Neuronal stem cell (in vitro differentiated cells): Measurements from ENCODE around the gene TRMT1.

ENCODE experiments used
- DNase-seq: peaks from one replicate; pipeline ENCODE4 v3.0.0-alpha.2; 2013; ENCODE audit warnings: low spot score
- H2AFZ ChIP-seq: one replicate; pipeline ENCODE4 v1.6.1; 2013; ENCODE audit warnings: mild to moderate bottlenecking, low read length, inconsistent platforms
- H2AK5ac ChIP-seq: 2 replicates; pipeline ENCODE4 v1.6.1; 2013; ENCODE audit warnings: low read depth, mild to moderate bottlenecking, inconsistent platforms, low read length, moderate library complexity, mixed read lengths
- H2BK120ac ChIP-seq: 2 replicates; pipeline ENCODE4 v1.6.1; 2013; ENCODE audit warnings: low read depth, mild to moderate bottlenecking, inconsistent platforms, low read length, moderate library complexity, mixed read lengths
- H2BK12ac ChIP-seq: one replicate; pipeline ENCODE4 v1.6.1; 2013; ENCODE audit warnings: low read length, inconsistent platforms
- H2BK15ac ChIP-seq: 2 replicates; pipeline ENCODE4 v1.6.1; 2013; ENCODE audit warnings: mild to moderate bottlenecking, low read length, inconsistent platforms, mixed read lengths
- H2BK5ac ChIP-seq: one replicate; pipeline ENCODE4 v1.6.1; 2013; ENCODE audit warnings: inconsistent platforms, mild to moderate bottlenecking, low read length, moderate library complexity
- H3K14ac ChIP-seq: one replicate; pipeline ENCODE4 v1.6.1; 2013; ENCODE audit warnings: low read length, inconsistent platforms
- H3K18ac ChIP-seq: 2 replicates; pipeline ENCODE4 v1.6.1; 2013; ENCODE audit warnings: low read length, inconsistent platforms
- H3K23ac ChIP-seq: 2 replicates; pipeline ENCODE4 v1.6.1; 2013; ENCODE audit warnings: low read depth, mild to moderate bottlenecking, mixed read lengths, low read length, inconsistent platforms; ENCODE audit not compliant: poor library complexity
- H3K27ac ChIP-seq: replicated peaks from 3 replicates; pipeline ENCODE4 v1.5.1; 2013; ENCODE audit warnings: low read length, inconsistent platforms
- H3K27me3 ChIP-seq, 3 experiments: 2 replicates each; pipeline ENCODE4 v1.6.1; 2013; ENCODE audit warnings: low read length in 3 of 3, mild to moderate bottlenecking in 2 of 3, inconsistent platforms in 1 of 3, low read depth in 1 of 3, mixed read lengths in 1 of 3, moderate library complexity in 1 of 3; ENCODE audit not compliant: control insufficient read depth in 3 of 3, insufficient read depth in 3 of 3
- H3K36me3 ChIP-seq, 2 donors: replicated peaks in 1 of 2; 2 replicates each; pipeline ENCODE4 v1.6.1; 2013; ENCODE audit warnings: low read length in 2 of 2; ENCODE audit not compliant: control insufficient read depth in 2 of 2, insufficient read depth in 2 of 2
- H3K4ac ChIP-seq: 2 replicates; pipeline ENCODE4 v1.6.1; 2013; ENCODE audit warnings: inconsistent platforms, mild to moderate bottlenecking, low read length, moderate library complexity
- H3K4me1 ChIP-seq, 2 donors: 1 replicate in 1 of 2; 2 replicates in 1 of 2; pipeline ENCODE4 v1.6.1; 2013; ENCODE audit warnings: low read length in 2 of 2, low read depth in 1 of 2; ENCODE audit not compliant: control insufficient read depth in 2 of 2, insufficient read depth in 1 of 2
- H3K4me2 ChIP-seq: one replicate; pipeline ENCODE4 v1.6.1; 2013; ENCODE audit warnings: mild to moderate bottlenecking, low read length, inconsistent platforms; ENCODE audit not compliant: insufficient read depth, poor library complexity, severe bottlenecking
- H3K4me3 ChIP-seq, 2 donors: 2 replicates each; pipeline ENCODE4 v1.5.1; 2013; ENCODE audit warnings: low read length in 2 of 2, mild to moderate bottlenecking in 2 of 2, inconsistent platforms in 1 of 2, moderate library complexity in 1 of 2
- H3K79me1 ChIP-seq: one replicate; pipeline ENCODE4 v1.6.1; 2013; ENCODE audit warnings: low read depth, mild to moderate bottlenecking, inconsistent platforms, low read length, moderate library complexity
- H3K9ac ChIP-seq: one replicate; pipeline ENCODE4 v1.6.1; 2013; ENCODE audit warnings: mild to moderate bottlenecking, low read depth, low read length, inconsistent platforms; ENCODE audit not compliant: poor library complexity
- H3K9me3 ChIP-seq, 2 donors: replicated peaks in 1 of 2; 2 replicates each; pipeline versions ENCODE3 to v1.6.1; 2013; ENCODE audit warnings: low read length in 2 of 2, mild to moderate bottlenecking in 2 of 2, inconsistent platforms in 1 of 2, low read depth in 1 of 2, mixed read lengths in 1 of 2, moderate library complexity in 1 of 2; ENCODE audit not compliant: control insufficient read depth in 2 of 2, insufficient read depth in 1 of 2
- H4K8ac ChIP-seq: one replicate; pipeline ENCODE4 v1.6.1; 2013; ENCODE audit warnings: low read depth, mild to moderate bottlenecking, inconsistent platforms, low read length, moderate library complexity
- H4K91ac ChIP-seq: one replicate; pipeline ENCODE4 v1.6.1; 2013; ENCODE audit warnings: low read length, low read depth, mild to moderate bottlenecking, inconsistent platforms; ENCODE audit not compliant: poor library complexity
- WGBS, 2 donors: extraction: QIAGEN DNeasy Blood & Tissue Kit; methylation state at CpG; one replicate each; pipeline ENCODE4 v1.1.7; 2013; ENCODE audit warnings: missing lambda C conversion rate in 2 of 2, mixed read lengths in 1 of 2; ENCODE audit not compliant: insufficient read length in 2 of 2, insufficient replicate concordance in 1 of 2; ENCODE audit errors: extremely low coverage in 2 of 2; 5-methylcytosine and 5-hydroxymethylcytosine counted together

TRMT1 gene

DNA sequence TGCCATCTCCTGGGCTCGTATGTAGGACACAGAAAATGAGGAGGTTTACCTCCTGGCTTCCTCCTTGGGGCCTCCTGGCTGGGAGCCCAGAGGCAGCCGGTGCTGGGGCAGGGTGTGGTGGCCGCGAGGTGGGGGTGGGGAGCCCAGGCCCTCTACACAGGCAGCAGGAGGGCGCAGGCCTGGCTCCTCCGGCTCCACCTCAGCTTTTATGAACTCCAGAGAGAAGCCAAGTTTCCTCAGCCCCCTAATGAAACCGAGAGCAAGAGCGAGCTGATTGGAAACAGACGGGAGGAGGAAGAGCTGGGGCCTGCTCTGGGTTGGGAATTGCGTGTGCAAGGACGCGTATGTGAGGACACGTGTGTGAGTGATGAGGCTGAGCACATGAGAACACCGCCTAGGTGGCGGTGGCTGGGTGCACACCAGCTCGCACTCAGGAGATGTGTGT is 37.0 kb downstream of the TRMT1 start:
- Histone ChIP-seq H3K4ac (no peak overlapping the region), H2BK120ac (no peak overlapping the region), H3K4me2 (no peak overlapping the region), H3K18ac (peak overlapping the region; percentile 45), H2AFZ (no peak overlapping the region), H2AK5ac (peak overlapping the region; percentile 82), H3K4me1 (peaks cover 7 to 17% of the 10 kb centered on the region in 2 donors), H3K27ac (no peak overlapping the region), H2BK12ac (no peak overlapping the region), H3K4me3 (no peak overlapping the region), H3K27me3 (peaks cover 0 to 92% (median 2%) of the 10 kb centered on the region in 3 experiments), H3K14ac (no peak overlapping the region), H2BK5ac (no peak overlapping the region), H4K8ac (no peak overlapping the region), H3K23ac (no peak overlapping the region), H4K91ac (no peak overlapping the region), H3K36me3 (no peaks in the 10 kb centered on the region), H2BK15ac (peak overlapping the region; percentile 76), H3K79me1 (no peaks in the 10 kb centered on the region), H3K9me3 (no peaks in the 10 kb centered on the region), H3K9ac (no peak overlapping the region)
- DNase-seq = no peak
- no CpG with 5 or more reads among the region's 16 CpGs for WGBS, 2 donors

DNA sequence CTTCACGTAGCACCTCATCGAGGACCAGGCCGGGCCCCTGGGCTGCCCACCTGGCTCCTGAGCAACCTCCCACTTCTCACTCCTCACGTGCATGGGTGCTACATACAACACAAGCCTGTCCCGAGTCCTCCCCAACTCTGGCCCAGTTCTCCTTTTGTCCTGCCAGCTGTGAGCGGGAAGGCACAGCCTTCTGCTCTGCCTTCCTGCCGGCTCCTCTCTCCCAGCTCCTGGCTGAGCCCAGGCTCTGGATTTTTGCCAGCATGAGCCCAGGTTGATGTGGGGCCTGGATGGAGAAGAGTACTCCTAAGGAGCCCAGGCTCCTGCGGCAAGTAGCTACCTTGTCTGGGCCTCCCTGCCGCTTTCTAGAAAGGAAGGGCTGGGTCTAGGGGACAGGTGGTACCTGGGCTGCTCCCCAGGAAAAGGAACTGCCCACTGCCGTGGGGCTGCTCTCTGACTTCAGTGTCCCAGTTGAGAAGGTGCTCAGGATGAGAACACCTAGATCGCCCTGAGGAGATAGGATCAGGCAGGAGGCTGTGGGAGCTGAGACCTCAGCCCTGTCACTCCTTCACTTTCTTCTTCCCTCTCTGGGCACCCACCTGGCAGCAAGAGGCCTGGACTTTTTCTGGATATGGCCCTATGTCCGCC is 37.5 kb downstream of the TRMT1 start:
- Histone ChIP-seq H4K91ac (no peak overlapping the region), H4K8ac (no peak overlapping the region), H2BK5ac (no peak overlapping the region), H2AK5ac (peak overlapping the region; percentile 82), H2BK15ac (peak overlapping the region; percentile 76), H2BK120ac (peak overlapping the region; percentile 97), H3K23ac (no peak overlapping the region), H3K9ac (peak overlapping the region; percentile 52), H3K9me3 (no peaks in the 10 kb centered on the region), H2AFZ (no peak overlapping the region), H2BK12ac (peak overlapping the region; percentile 26), H3K18ac (peak overlapping the region; percentile 72), H3K36me3 (no peaks in the 10 kb centered on the region), H3K4ac (no peak overlapping the region), H3K14ac (no peak overlapping the region), H3K79me1 (no peaks in the 10 kb centered on the region), H3K4me1 (peaks cover 7 to 17% of the 10 kb centered on the region in 2 donors), H3K4me2 (no peak overlapping the region), H3K27ac (no peak overlapping the region), H3K27me3 (peaks cover 0 to 91% (median 2%) of the 10 kb centered on the region in 3 experiments), H3K4me3 (no peak overlapping the region)
- DNase-seq = no peak
- WGBS, 2 donors = no CpG with 5 or more reads among the region's 12 CpGs

DNA sequence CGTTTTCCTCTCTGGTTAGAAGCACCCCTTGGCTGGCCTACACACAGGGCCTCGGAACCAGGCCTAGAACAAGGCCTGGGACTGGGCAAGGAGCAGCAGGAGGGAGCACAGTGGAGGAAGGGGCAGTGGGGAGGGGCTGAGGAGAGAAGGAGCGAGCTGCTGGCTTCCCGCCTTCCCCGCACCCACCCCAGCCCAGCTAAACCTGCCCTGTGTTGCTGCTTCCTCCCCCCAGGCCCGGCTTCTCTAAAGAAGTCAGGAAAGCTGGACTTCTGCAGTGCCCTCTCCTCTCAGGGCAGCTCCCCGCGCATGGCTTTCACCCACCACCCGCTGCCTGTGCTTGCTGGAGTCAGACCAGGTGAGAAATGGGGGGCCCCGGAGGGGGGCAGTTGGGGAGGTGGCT is 38.2 kb downstream of the TRMT1 start:
- H2BK120ac ChIP-seq = peak overlapping the region; percentile 97
- H4K91ac ChIP-seq = no peak overlapping the region
- no peak overlapping the region for H2BK5ac ChIP-seq
- peak overlapping the region; percentile 26 for H2BK12ac ChIP-seq
- peaks cover 7 to 17% of the 10 kb centered on the region in 2 donors for H3K4me1 ChIP-seq
- no peak for DNase-seq
- H3K4me3 ChIP-seq = no peak overlapping the region
- no peaks in the 10 kb centered on the region for H3K36me3 ChIP-seq
- H4K8ac ChIP-seq = no peak overlapping the region
- H2AK5ac ChIP-seq = peak overlapping the region; percentile 82
- peak overlapping the region; percentile 72 for H3K18ac ChIP-seq
- H3K4ac ChIP-seq = no peak overlapping the region
- H3K23ac ChIP-seq = no peak overlapping the region
- no peak overlapping the region for H3K4me2 ChIP-seq
- H3K79me1 ChIP-seq = no peaks in the 10 kb centered on the region
- no peak overlapping the region for H2AFZ ChIP-seq
- peaks cover 0 to 91% (median 2%) of the 10 kb centered on the region in 3 experiments for H3K27me3 ChIP-seq
- peak overlapping the region; percentile 78 for H3K14ac ChIP-seq
- WGBS, 2 donors = no CpG with 5 or more reads among the region's 10 CpGs
- H3K9me3 ChIP-seq = no peaks in the 10 kb centered on the region
- peak overlapping the region; percentile 52 for H3K9ac ChIP-seq
- peak overlapping the region; percentile 76 for H2BK15ac ChIP-seq
- H3K27ac ChIP-seq = no peak overlapping the region

DNA sequence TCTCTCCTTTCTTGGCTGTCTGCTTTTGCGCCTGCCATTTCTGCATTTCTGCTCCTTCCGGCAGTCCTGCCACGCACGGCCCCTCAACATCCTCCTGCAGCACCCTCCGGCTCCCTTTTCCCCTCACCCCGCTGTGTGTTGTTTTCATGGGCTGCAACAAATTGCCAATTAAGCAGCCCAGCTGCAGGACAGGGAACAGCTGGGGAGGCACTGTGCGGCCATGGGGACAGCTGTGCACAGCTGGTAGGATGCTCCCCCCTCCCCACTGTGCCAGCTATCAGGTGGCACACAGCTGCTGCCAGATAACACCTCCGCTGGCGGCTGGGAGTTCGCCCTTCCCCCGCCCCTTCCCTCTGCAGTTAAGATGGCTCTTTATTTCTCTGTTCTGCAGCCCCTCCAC is 39.3 kb downstream of the TRMT1 start:
- H3K23ac ChIP-seq = no peak overlapping the region
- no peak overlapping the region for H3K4me2 ChIP-seq
- peak overlapping the region; percentile 23 for H2AK5ac ChIP-seq
- peaks cover 0 to 12% of the 10 kb centered on the region in 2 donors for H3K4me1 ChIP-seq
- H3K9me3 ChIP-seq = no peaks in the 10 kb centered on the region
- no peaks in the 10 kb centered on the region for H3K36me3 ChIP-seq
- no peak overlapping the region for H4K8ac ChIP-seq
- H2BK5ac ChIP-seq = no peak overlapping the region
- no peak overlapping the region for H3K4me3 ChIP-seq
- no peaks in the 10 kb centered on the region for H3K79me1 ChIP-seq
- H2BK15ac ChIP-seq = peak overlapping the region; percentile 69
- peaks cover 0 to 93% (median 2%) of the 10 kb centered on the region in 3 experiments for H3K27me3 ChIP-seq
- no peak overlapping the region for H3K4ac ChIP-seq
- H3K27ac ChIP-seq = no peak overlapping the region
- H3K14ac ChIP-seq = no peak overlapping the region
- H2BK120ac ChIP-seq = no peak overlapping the region
- no peak overlapping the region for H2AFZ ChIP-seq
- H3K18ac ChIP-seq = peak overlapping the region; percentile 29
- no peak overlapping the region for H2BK12ac ChIP-seq
- no peak overlapping the region for H4K91ac ChIP-seq
- WGBS, 2 donors = no CpG with 5 or more reads among the region's 11 CpGs
- no peak for DNase-seq
- H3K9ac ChIP-seq = peak overlapping the region; percentile 18
